HG03039 (cell line): ENCODE data around the gene PDE6B.

Experiments
- ATAC-seq: cut with Tn5 transposase; IDR thresholded peaks from one replicate; pipeline ENCODE4 v1.9.1; 2021; ENCODE audit warnings: mild to moderate bottlenecking, moderate library complexity; ENCODE audit not compliant: unreplicated experiment

The PDE6B gene

DNA sequence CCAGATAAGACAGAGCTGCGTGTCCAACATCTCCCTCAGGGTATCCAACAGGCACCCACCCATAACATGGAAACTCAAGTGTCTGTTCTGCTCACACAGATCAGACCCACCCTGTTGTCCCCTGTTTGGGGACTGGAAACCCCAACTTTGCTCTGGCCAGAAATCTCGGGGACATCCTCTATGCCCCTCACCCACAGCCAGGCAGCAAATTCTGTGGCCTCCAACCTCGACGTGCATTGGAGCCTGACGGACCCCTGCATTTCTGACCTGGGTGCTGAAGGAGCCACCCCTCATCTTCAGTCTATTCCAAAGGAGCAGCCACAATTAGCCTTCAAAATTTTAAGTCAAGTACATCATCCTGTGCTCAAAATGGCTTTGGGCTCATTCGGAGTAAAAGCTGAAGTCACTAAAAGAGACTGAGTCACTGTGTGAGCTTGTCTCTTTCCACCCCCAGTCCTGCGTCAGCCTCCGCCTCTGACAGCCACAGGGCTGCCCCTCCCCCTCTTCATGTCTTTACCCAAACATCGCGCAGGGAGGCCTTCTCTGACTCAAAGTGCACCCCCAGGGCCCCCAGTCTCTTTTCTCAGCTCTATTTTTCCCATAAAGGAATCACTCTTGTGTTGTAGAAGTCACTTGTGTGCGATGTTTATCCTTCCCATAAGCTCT, 24.4 kb upstream of the PDE6B start:
- no peak for ATAC-seq

- no peak for ATAC-seq
Measured at GRCh38 chr4:601612-602558, 23.5 kb upstream of the PDE6B start.

DNA sequence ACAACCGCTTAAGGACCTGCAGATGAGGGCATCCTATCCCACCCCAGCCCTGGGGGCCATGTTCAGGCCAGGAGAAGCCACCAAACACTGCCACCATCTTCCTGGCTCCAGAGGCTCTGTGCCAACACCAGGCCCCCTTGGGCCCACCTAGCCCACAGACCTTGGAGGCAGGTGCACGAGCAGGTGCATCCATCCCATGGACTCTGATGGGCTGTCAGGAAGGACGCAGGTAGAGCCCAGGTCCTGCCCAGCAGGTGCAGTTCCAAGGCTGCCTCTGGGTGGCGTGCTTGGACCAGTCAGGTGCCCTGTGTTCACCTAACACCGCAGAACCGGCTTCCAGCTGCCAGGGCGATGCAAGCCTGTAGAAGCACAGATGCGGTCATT, 22.8 kb upstream of the PDE6B start:
- ATAC-seq: no peak

GRCh38 chr4:604131-604530, 21.2 kb upstream of the PDE6B start:
- no peak for ATAC-seq

DNA sequence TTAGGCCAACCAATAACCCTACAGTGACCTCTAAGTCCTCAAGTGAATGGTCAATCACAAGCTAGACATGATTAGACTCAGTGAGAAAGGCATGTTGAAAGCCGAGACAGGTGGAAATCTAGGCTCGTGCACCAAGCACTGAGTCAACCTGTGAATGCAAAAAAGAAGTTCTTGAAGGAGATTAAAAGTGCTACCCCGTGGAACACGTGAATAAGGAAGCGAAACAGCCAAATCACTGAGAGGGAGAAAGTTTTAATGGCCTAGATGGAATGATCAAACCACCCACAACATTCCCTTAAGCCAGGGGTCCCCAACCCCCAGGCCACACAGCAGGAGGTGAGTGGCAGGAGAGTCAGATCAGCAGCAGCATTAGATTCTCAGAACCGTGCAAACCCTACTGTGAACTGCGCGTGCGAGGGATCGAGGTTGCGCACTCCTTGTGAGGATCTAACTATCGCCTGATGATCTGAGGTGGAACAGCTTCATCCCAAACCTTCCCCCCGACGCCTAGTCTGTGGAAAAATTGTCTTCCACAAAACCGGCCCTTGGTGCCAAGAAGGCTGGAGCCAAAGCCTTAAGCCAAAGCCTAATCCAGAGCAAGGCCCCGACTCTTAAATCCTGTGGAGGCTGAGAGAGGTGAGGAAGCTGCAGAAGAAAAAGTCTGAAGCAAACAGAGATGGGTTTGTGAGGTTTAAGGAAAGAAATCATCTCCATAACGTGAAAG, 19.5 kb upstream of the PDE6B start:
- no peak for ATAC-seq

DNA sequence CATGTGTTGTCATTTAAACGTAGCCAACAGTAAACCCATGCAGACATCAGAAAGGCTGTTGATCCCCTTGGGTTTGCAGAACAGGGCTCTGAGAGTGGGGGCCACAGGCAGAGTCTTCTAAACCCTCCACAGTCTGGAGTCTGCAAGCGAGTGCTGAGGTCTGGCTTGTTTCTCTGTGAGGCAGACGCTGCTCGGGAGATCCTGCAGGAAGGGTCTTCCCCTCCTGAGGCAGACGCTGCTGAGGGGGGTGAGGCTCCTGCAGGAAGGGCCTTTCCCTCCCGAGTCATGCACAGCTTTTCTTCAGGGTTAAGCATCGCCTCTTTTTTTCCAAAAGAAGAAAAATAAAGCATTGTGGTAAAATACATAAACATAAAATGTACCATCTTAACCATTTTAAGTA, 17.1 kb upstream of the PDE6B start:
- ATAC-seq: no peak

- ATAC-seq: no peak
Measured at GRCh38 chr4:609400-610050, 15.8 kb upstream of the PDE6B start.

DNA sequence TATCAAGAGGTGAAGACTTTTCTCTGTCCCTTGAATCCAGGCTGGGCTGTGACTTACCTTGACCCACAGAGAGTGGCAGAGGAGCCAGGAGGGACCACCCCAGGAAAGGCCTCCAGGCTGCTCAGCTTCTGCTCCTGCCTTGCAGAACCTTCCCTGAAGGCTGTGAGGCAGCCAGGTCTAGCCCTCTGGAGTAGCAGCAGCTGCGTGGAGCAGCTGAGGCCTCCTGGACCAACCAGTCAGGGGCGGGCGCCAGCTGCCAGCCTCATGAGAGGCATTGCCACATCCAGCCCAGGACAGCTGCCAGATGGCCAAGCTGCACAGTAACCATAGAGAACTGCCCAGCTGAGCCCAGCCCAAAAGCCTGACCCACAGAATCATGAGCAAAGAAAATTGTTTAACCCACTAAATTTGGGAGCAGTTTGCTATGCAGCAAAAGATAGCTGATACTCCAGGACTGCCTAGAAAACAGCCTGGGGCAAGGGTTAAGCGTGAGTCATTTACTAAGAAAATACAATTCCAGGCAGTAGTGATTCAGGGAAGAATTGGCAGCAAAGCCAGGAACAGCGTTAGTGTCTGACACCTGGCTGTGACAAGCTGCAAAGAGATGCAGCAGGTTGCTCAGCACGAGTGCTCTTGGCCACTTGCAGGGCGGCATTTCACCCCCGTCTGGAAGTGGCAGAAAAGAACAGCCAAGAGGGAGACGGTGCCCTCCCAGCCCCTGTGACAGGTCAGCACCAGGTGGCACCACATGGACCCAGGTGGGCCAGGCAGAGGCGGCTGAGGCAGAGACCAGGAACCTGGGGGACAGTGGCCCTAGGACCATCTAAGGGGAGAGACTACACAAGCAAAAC, 14.7 kb upstream of the PDE6B start:
- ATAC-seq: no peak

- ATAC-seq: no peak
Measured at GRCh38 chr4:612052-612748, 13.2 kb upstream of the PDE6B start.

DNA sequence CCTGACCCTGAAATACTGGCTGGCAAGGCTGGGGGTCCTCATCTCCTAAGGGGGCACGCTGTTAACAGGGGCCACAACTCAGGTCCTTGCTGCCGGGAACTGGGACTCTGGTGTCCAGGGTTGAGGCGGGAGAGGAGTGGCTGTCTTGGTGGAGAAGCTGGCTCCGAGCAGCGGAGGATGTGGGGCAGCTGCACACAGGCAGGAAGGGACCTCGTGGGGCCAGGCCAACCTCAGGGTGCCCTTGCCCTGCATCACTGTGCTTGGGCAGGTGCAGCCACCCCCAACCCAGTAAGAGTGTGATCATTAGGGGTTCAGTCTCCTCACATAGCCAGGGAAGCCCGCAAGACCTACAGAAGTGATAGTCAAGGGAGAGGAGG, 12.6 kb upstream of the PDE6B start:
- ATAC-seq: no peak

- no peak for ATAC-seq
Measured at GRCh38 chr4:613126-613525, 12.2 kb upstream of the PDE6B start.

- ATAC-seq: no peak
Measured at GRCh38 chr4:616091-616490, 9.3 kb upstream of the PDE6B start.

DNA sequence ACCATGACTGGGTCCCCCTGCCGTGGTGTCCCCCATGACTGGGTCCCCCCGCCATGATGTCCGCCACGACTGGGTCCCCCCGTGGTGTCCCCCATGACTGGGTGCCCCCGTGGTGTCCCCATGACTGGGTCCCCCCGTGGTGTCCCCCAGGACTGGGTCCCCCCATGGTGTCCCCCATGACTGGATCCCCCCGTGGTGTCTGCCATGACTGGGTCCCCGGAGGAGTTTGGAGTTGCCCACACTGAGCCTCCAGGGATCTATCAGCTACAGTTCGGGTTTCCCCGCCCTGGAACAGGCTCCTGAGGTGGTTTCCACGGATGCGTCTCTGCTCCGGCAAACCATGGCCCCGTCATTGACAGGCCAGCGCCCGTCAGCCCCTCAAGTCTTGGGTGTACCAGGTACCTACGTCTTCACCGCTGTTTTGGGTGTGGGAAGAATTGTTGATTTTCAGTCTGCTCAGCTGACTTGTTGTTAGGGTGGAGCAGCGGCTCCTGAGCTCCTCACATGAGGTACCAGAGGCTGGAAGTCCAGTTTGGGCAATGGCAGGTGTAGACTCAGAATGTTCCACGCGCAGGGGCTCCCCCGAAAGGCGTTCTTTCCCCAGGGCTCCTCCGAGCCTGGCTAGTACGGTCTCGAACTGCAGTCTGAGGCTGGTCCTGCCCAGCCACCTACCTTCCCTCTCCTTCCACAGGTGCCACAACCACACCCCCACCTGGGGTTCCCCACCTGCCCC, 8.3 kb upstream of the PDE6B start:
- no peak for ATAC-seq

GRCh38 chr4:617644-618641, 7.4 kb upstream of the PDE6B start:
- no peak for ATAC-seq

DNA sequence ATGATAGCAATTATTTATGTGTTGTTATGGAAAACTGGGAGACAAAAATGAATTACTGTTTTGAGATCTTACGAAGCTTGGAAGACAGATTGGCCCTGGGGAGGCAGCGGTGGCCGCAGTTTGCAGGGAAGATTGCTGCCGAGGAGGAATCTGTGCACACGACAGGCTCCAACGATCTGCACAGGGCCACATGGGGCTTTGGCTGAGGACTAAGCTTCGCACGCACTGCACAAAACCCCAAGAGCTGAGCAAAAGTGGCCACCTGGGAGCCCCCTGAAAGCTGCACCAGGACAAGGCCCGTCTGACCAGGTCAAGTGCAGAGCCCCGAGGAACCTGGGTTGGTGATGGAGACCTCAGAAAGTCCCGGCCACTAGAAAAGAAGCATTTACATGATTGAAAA, 5.2 kb upstream of the PDE6B start:
- ATAC-seq: no peak

GRCh38 chr4:620851-621261, 4.5 kb upstream of the PDE6B start:
- ATAC-seq: no peak

- no peak for ATAC-seq
Measured at GRCh38 chr4:621296-622070, 3.9 kb upstream of the PDE6B start.
